ENCODE measurements around the gene GLT8D2. TPM values are rescaled to one million over a fixed set of nuclear protein-coding genes. Genes with fewer than 3 reads are reported as not detected.

Gene GLT8D2
- total and polyA plus RNA-seq, 2 of the 13 experiments (the other 11 are each of a cell fraction or from before 2014, with no cell fraction given) = not detected

DNA sequence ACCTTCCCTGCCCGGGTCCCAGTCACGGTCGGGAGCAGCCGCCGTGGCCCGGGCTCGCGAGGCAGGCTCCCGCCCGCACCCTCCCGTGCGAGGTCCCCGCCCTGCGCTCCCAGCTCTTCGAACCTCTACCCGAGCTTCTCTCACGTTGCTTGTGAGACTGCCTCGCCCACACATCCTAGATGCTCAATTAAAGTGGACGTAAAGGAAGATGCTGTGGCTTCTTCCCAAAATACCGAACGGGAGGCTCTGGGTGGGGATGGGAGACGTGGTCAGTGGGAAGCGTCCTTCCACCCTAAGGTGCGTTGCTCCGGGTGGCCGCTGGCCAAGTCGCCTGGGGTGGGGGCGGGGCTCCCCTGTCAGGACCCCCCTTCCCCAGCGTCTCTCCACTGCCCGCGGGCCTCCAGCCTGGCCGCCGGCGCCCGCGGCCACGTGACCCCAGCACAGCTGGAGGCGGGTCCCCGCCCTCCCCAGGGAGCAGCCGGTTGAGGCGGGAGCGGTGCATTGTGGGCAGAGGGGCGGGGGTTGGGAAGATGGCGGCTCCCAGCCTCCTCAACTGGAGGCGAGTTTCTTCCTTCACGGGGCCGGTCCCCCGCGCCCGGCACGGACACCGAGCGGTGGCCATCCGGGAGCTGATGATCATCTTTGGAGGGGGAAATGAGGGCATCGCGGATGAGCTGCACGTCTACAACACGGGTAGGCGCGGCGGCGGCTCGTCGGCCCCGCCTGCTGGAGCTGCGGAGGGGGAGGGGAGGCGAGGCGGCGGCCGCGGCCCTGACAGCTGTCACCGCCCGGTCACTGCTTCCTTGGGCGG is 14.2 kb upstream of the GLT8D2 start, which contains the start of gene HCFC2 (continued):
- TF ChIP-seq KLF16 (CRISPR knock-in tag; IDR thresholded peaks at IDR 0.05) (peak in 1 of 2 experiments; percentile 82; a peak in 2 of 4 replicates), TFE3 (CRISPR knock-in tag; IDR thresholded peaks at IDR 0.05) (0 out of 2 replicates have a peak, but pooled peaks have one; percentile 67), KMT2B (CRISPR knock-in tag; IDR thresholded peaks at IDR 0.05) (peak; percentile 95), HOXA5 (CRISPR knock-in tag; IDR thresholded peaks at IDR 0.05) (0 out of 2 replicates have a peak, but pooled peaks have one; percentile 54), KMT2A (CRISPR knock-in tag; IDR thresholded peaks at IDR 0.05) (peak; percentile 93), CAMTA2 (CRISPR knock-in tag; IDR thresholded peaks at IDR 0.05; ENCODE audit: borderline replicate concordance) (peak; percentile 85), ZNF543 (CRISPR knock-in tag; IDR thresholded peaks at IDR 0.05) (peak; percentile 23), ZNF605 (CRISPR knock-in tag; IDR thresholded peaks at IDR 0.05) (0 out of 2 replicates have a peak, but pooled peaks have one; percentile 6), ESRRA (CRISPR knock-in tag; IDR thresholded peaks at IDR 0.05; ENCODE audit: low read depth) (peak; percentile 56; the same call in 1 of the 2 replicates), CTCF (CRISPR knock-in tag; IDR thresholded peaks at IDR 0.05) (peak; percentile 16; the same call in 1 of the 2 replicates), ZNF556 (CRISPR knock-in tag; IDR thresholded peaks at IDR 0.05; ENCODE audit: borderline replicate concordance) (peak; percentile 81), YEATS4 (CRISPR knock-in tag; IDR thresholded peaks at IDR 0.05; ENCODE audit: borderline replicate concordance) (peak; percentile 82), ZBTB3 (CRISPR knock-in tag; IDR thresholded peaks at IDR 0.05; ENCODE audit: borderline replicate concordance, low read depth) (peak; percentile 71; the same call in 1 of the 2 replicates), ZNF143 (CRISPR knock-in tag; IDR thresholded peaks at IDR 0.05) (peak; percentile 93), ZNF891 (CRISPR knock-in tag; IDR thresholded peaks at IDR 0.05) (0 out of 2 replicates have a peak, but pooled peaks have one; percentile 27), ZFP90 (CRISPR knock-in tag; IDR thresholded peaks at IDR 0.05; ENCODE audit: borderline replicate concordance) (peak; percentile 63; the same call in 1 of the 2 replicates), ZNF121 (CRISPR knock-in tag; IDR thresholded peaks at IDR 0.05) (no peak), ZBTB49 (CRISPR knock-in tag; IDR thresholded peaks at IDR 0.05; ENCODE audit: borderline replicate concordance) (no peak), ZNF878 (CRISPR knock-in tag; IDR thresholded peaks at IDR 0.05) (0 out of 2 replicates have a peak, but pooled peaks have one; percentile 73), SIN3A (IDR thresholded peaks at IDR 0.05; ENCODE audit: borderline replicate concordance, low read depth, low read length) (peak; percentile 73; the same call in 1 of the 2 replicates), GTF3A (CRISPR knock-in tag; conservative IDR thresholded peaks at IDR 0.05) (peak; percentile 15; the same call in 1 of the 2 replicates), EEA1 (CRISPR knock-in tag; IDR thresholded peaks at IDR 0.05; ENCODE audit: borderline replicate concordance) (peak; percentile 63; the same call in 1 of the 2 replicates), HNF4A (CRISPR knock-in tag; IDR thresholded peaks at IDR 0.05) (0 out of 2 replicates have a peak, but pooled peaks have one; percentile 12), ZNF430 (CRISPR knock-in tag; IDR thresholded peaks at IDR 0.05) (peak; percentile 80; the same call in 1 of the 2 replicates)
